GOT3 (cell line): ENCODE data around the gene STAG1.
"Not testable (repeated sequence)": the region's sequence is repeated elsewhere in the genome, so short reads cannot be mapped to it uniquely, and the experiment has no call there.

Source experiments
- DNase-seq: peaks from one replicate; lab custom pipeline; 2025; ENCODE audit warnings: mixed read lengths; lab: John Stamatoyannopoulos, UW

Gene STAG1

GRCh38 chr3:136595913-136596697, 156.1 kb downstream of the STAG1 start:
- DNase-seq, result no peak

- no peak for DNase-seq
Observed at GRCh38 chr3:136586580-136586979, 165.6 kb downstream of the STAG1 start.

- DNase-seq, result no peak
Observed at GRCh38 chr3:136584728-136585127, 167.4 kb downstream of the STAG1 start.

- DNase-seq, result no peak
Observed at GRCh38 chr3:136583823-136584222, 168.4 kb downstream of the STAG1 start.

- DNase-seq, result no peak
Observed at GRCh38 chr3:136577791-136578190, 174.4 kb downstream of the STAG1 start.

- no peak for DNase-seq
Observed at GRCh38 chr3:136576279-136577009, 175.7 kb downstream of the STAG1 start.

- DNase-seq, result no peak
Observed at GRCh38 chr3:136567599-136568188, 184.5 kb downstream of the STAG1 start.

GRCh38 chr3:136564962-136565361, 187.2 kb downstream of the STAG1 start:
- DNase-seq, result not testable (repeated sequence)

- DNase-seq, result no peak
Observed at GRCh38 chr3:136562026-136562425, 190.2 kb downstream of the STAG1 start.

- no peak for DNase-seq
Observed at GRCh38 chr3:136559896-136560295, 192.3 kb downstream of the STAG1 start.

- not testable (repeated sequence) for DNase-seq
Observed at GRCh38 chr3:136549461-136549860, 202.7 kb downstream of the STAG1 start.

- no peak for DNase-seq
Observed at GRCh38 chr3:136547293-136547692, 204.9 kb downstream of the STAG1 start.

GRCh38 chr3:136546720-136547119, 205.5 kb downstream of the STAG1 start:
- DNase-seq, result no peak

- no peak for DNase-seq
Observed at GRCh38 chr3:136545664-136546268, 206.4 kb downstream of the STAG1 start.

- DNase-seq, result no peak
Observed at GRCh38 chr3:136544532-136544931, 207.6 kb downstream of the STAG1 start.

GRCh38 chr3:136543385-136543784, 208.8 kb downstream of the STAG1 start:
- DNase-seq, result no peak

GRCh38 chr3:136535906-136536305, 216.3 kb downstream of the STAG1 start:
- DNase-seq, result no peak

- no peak for DNase-seq
Observed at GRCh38 chr3:136532766-136533165, 219.4 kb downstream of the STAG1 start.

GRCh38 chr3:136518102-136518501, 234.1 kb downstream of the STAG1 start:
- no peak for DNase-seq

GRCh38 chr3:136516656-136517055, 235.5 kb downstream of the STAG1 start:
- DNase-seq, result no peak

- DNase-seq, result no peak
Observed at GRCh38 chr3:136516095-136516494, 236.1 kb downstream of the STAG1 start.

- not testable (repeated sequence) for DNase-seq
Observed at GRCh38 chr3:136514533-136514932, 237.6 kb downstream of the STAG1 start.

- no peak for DNase-seq
Observed at GRCh38 chr3:136513367-136513766, 238.8 kb downstream of the STAG1 start.
